Measurements from ENCODE around the gene ERF.

GRCh38 chr19:42293540-42293939 lies 38.6 kb upstream of the ERF start:
- TF ChIP-seq CTCF (IDR thresholded peaks at IDR 0.05; ENCODE audit: low read depth, low read length, missing input control), result no peak
- no peak for TF ChIP-seq EGR1 (IDR thresholded peaks at IDR 0.05; ENCODE audit: low read depth in 2 of 2)
- TF ChIP-seq, protein P1, sequence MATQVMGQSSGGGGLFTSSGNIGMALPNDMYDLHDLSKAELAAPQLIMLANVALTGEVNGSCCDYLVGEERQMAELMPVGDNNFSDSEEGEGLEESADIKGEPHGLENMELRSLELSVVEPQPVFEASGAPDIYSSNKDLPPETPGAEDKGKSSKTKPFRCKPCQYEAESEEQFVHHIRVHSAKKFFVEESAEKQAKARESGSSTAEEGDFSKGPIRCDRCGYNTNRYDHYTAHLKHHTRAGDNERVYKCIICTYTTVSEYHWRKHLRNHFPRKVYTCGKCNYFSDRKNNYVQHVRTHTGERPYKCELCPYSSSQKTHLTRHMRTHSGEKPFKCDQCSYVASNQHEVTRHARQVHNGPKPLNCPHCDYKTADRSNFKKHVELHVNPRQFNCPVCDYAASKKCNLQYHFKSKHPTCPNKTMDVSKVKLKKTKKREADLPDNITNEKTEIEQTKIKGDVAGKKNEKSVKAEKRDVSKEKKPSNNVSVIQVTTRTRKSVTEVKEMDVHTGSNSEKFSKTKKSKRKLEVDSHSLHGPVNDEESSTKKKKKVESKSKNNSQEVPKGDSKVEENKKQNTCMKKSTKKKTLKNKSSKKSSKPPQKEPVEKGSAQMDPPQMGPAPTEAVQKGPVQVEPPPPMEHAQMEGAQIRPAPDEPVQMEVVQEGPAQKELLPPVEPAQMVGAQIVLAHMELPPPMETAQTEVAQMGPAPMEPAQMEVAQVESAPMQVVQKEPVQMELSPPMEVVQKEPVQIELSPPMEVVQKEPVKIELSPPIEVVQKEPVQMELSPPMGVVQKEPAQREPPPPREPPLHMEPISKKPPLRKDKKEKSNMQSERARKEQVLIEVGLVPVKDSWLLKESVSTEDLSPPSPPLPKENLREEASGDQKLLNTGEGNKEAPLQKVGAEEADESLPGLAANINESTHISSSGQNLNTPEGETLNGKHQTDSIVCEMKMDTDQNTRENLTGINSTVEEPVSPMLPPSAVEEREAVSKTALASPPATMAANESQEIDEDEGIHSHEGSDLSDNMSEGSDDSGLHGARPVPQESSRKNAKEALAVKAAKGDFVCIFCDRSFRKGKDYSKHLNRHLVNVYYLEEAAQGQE (IDR thresholded peaks at IDR 0.05), result no peak
- no peak for TF ChIP-seq JUND (IDR thresholded peaks at IDR 0.05)
- TF ChIP-seq ZBTB33 (IDR thresholded peaks at IDR 0.05), result no peak
- TF ChIP-seq YY1 (IDR thresholded peaks at IDR 0.05), result no peak
- no peak for TF ChIP-seq GABPA (IDR thresholded peaks at IDR 0.05 in 1 of 2, conservative IDR thresholded peaks at IDR 0.05 in 1 of 2)
- TF ChIP-seq TAF1 (conservative IDR thresholded peaks at IDR 0.05), result no peak
- TF ChIP-seq NR2F2 (IDR thresholded peaks at IDR 0.05), result no peak
- no peak for TF ChIP-seq MAX (IDR thresholded peaks at IDR 0.05)
- TF ChIP-seq SP1 (IDR thresholded peaks at IDR 0.05), result no peak

All from liver (tissue), 3 donors.